Posterior vena cava (tissue), 2 donors: ENCODE data around the gene ZNF92. TPM values are rescaled to one million over a fixed set of nuclear protein-coding genes. Genes with fewer than 3 reads are reported as not detected.
A peak's percentile ranks its signal among the peaks of the same experiment; 100 is the strongest.
"Not testable (repeated sequence)": the region's sequence is repeated elsewhere in the genome, so short reads cannot be mapped to it uniquely, and the experiment has no call there.

Experiments
- DNase-seq: peaks from one replicate; pipeline ENCODE4 v3.0.0-alpha.2; 2020; ENCODE audit warnings: low spot score
- intact Hi-C, 2 donors: fragments of 100-400 bp; cut with DNase I; formaldehyde crosslinking; loops; one replicate each; pipeline versions ENCODE4 v1.14.1 to v1.14.2; 2022 to 2023
- long read RNA-seq, 2 donors: library from polyadenylated mRNA; unstranded; transcript quantifications; one replicate each; pipeline ENCODE4 v2.0.0, GENCODE V29; 2020 to 2021
- total RNA-seq, 2 donors: library from RNA; stranded (reverse); fragmentation: NEBNext Ultra II Directional; extraction: Animal tissue kit (Norgen Biotek cat#: 25700); gene quantifications; one replicate each; pipeline ENCODE4 v1.2.1, GENCODE V29; 2021
- donor health status: DM: yes; HTN: yes; CAD: no.
- donor health status: DM: yes; HTN: yes; CAD: no.

Gene ZNF92
- total RNA-seq: 1 to 10 TPM; 7.3 to 8.3 TPM
- long read RNA-seq, donor 1, partial matches to known transcripts: 0 of 3 reads
- long read RNA-seq, donor 1, other reads (novel, unspliced or antisense): 0 of 3 reads
- long read RNA-seq, donor 2: 0 reads

DNA sequence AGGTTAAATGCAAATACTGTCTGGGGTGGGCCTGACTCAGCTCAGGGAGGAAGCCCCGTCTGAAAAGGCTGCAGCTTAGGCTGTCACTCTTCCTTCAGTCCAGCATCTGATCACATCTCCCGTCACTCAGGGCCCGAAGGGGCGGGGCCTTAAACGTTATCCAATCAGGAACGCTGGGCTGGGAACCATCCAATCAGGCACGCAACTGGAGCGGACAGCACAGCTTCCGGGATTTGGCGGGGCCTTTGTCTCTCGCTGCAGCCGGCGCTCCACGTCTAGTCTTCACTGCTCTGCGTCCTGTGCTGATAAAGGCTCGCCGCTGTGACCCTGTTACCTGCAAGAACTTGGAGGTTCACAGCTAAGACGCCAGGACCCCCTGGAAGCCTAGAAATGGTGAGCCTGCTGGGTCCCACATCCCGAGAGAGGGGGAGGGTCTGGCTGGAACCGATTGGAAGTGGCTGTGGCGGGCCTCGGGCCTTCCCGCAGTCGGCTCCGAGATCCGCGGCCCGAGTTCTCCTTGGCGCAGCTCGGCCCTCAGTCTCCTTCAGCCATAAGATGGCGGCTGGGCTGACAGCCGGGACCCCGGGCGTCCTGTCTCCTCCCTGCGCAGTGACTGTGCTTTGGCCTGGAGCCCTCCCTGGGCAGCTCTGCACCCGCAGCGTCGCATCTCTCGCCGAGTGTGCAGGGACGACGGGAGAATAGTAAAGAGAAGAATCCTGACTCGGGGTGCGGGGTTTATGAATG, at the start of gene ZNF92:
Gene ZNF92, plus strand, starts transcription at position 248 of the 744 bp plus-strand sequence. Its CDS starts 143 bp downstream, at position 391.
- peak; percentile 98 for DNase-seq
- intact Hi-C loops: no loop called here

- intact Hi-C loops: no loop called here
- no peak for DNase-seq
These were observed 47.7 kb upstream of the ZNF92 start for GRCh38 chr7:65325793-65326432.

- no peak for DNase-seq
- intact Hi-C loops: no loop called here
These were observed 35.3 kb upstream of the ZNF92 start for GRCh38 chr7:65338346-65338745.

GRCh38 chr7:65339257-65339656, 34.4 kb upstream of the ZNF92 start:
- intact Hi-C loops: no loop called here
- no peak for DNase-seq

- DNase-seq: no peak
- intact Hi-C loops: no loop called here
These were observed 30.7 kb upstream of the ZNF92 start for GRCh38 chr7:65342723-65343629.

- intact Hi-C loops, DNase-seq: not testable (repeated sequence)
These were observed 29.1 kb upstream of the ZNF92 start for GRCh38 chr7:65344541-65344940.

DNA sequence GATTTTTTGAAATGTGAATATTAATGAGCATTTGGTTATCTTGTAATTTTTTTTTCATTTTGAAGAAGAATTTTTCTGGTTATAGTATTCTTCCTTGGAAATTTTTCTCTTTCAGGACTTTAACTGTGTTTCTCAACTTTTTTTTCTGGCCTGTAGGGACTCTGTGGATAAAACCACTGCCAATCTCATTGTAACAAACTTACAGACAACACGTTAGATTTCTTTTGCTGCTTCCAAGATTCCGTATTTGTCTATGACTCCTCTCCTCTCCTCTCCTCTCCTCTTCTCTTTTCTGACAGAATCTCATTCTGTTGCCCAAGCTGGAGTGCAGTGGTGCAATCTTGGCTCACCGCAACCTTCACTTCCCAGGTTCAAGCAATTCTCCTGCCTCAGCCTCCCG, 19.4 kb upstream of the ZNF92 start:
- DNase-seq: no peak
- intact Hi-C loops: no loop called here

DNA sequence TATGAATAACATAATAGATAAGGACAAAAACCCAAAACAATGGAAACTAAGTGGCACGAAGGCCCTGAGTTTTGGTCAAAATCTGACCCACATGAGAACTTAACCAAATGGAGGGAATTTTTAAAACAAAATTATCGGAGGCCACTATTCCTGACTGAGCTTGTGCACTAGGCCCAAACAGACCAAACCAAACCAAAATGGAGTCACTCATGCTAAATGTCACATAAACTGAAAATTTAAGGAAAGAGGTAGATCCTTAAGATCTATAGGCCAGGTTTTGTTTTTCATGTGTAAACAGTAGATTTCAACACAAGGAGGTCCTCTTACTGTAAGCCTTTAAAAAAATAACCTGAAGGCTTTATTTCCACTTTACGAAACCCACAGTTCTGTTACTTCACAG, 3.8 kb upstream of the ZNF92 start:
- intact Hi-C loops: no loop called here
- no peak for DNase-seq

- intact Hi-C loops: no loop called here
These were observed 2.2 kb upstream of the ZNF92 start for GRCh38 chr7:65371468-65371867.

GRCh38 chr7:65379318-65379717, 5.7 kb downstream of the ZNF92 start:
- intact Hi-C loops: no loop called here
- DNase-seq: no peak

More at GRCh38 chr7:65371468-65371867, 2.2 kb upstream of the ZNF92 start:
- no peak for DNase-seq

- intact Hi-C loops: no loop called here
These were observed 8.1 kb downstream of the ZNF92 start for GRCh38 chr7:65381742-65382141.

DNA sequence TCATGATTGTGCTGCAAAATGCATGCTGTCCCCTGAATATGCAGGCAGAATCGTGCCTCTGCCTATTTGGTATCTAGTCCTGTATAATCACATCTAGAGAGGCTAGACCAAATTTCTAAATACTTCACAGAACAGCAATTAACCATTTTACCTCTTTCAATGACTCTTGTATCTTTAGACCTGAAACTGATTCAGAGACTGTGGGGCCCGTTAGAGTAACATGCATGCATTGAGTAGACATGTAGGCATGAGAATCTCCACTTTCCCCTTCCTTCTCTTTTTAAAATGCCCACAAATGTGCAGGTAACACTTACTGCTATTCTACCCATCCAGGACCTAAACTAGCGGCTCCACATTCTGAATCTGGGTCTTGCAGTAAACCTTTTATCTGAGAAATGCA, 8.8 kb downstream of the ZNF92 start:
- no peak for DNase-seq
- intact Hi-C loops: no loop called here

More at GRCh38 chr7:65381742-65382141, 8.1 kb downstream of the ZNF92 start:
- no peak for DNase-seq

GRCh38 chr7:65387891-65388290, 14.2 kb downstream of the ZNF92 start:
- no peak for DNase-seq
- intact Hi-C loops: no loop called here

GRCh38 chr7:65390588-65390987, 16.9 kb downstream of the ZNF92 start:
- intact Hi-C loops: no loop called here

DNA sequence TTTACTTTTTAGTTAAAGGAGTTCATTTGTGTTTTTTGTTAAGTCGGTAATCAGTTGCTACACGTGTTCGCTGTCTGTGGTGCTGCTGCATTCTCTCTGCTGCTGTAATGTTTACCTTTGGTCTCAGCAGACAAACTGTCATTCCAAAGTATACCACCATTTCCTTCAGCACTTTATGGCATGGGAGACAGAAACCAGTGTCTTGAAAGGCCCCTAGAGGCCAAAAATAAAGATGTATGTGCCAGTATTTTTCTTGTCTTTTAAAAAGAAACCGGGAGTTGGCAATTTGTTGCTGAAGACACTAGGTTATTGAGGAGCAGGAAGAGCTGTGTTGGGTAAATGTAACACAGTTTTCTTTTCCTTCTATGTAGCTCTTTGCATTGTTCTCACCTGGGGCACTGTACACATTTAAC, 24.1 kb downstream of the ZNF92 start:
- no peak for DNase-seq
- intact Hi-C loops: no loop called here

More at GRCh38 chr7:65390588-65390987, 16.9 kb downstream of the ZNF92 start:
- no peak for DNase-seq

DNA sequence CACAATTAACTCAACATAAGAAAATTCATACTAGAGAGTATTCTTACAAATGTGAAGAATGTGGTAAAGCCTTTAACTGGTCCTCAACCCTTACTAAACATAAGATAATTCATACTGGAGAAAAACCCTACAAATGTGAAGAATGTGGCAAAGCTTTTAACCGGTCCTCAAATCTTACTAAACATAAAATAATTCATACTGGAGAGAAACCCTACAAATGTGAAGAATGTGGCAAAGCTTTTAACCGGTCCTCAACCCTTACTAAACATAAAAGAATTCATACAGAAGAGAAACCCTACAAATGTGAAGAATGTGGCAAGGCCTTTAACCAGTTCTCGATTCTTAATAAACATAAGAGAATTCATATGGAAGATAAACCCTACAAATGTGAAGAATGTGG, 25.0 kb downstream of the ZNF92 start:
- DNase-seq, intact Hi-C loops: not testable (repeated sequence)

DNA sequence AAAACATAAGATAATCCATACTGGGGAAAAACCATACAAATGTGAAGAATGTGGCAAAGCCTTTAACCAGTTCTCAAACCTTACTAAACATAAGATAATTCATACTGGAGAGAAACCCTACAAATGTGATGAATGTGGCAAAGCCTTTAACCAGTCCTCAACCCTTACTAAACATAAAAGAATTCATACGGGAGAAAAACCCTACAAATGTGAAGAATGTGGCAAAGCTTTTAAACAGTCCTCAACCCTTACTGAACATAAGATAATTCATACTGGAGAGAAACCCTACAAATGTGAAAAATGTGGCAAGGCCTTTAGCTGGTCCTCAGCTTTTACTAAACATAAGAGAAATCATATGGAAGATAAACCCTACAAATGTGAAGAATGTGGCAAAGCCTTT, 25.4 kb downstream of the ZNF92 start:
- not testable (repeated sequence) for DNase-seq

GRCh38 chr7:65404020-65404419, 30.4 kb downstream of the ZNF92 start:
- intact Hi-C loops: no loop called here
- DNase-seq: no peak

More for the DNA sequence above, 25.4 kb downstream of the ZNF92 start:
- intact Hi-C loops: not testable (repeated sequence)

- DNase-seq: not testable (repeated sequence)
These were observed 33.1 kb downstream of the ZNF92 start for GRCh38 chr7:65406706-65407105.

DNA sequence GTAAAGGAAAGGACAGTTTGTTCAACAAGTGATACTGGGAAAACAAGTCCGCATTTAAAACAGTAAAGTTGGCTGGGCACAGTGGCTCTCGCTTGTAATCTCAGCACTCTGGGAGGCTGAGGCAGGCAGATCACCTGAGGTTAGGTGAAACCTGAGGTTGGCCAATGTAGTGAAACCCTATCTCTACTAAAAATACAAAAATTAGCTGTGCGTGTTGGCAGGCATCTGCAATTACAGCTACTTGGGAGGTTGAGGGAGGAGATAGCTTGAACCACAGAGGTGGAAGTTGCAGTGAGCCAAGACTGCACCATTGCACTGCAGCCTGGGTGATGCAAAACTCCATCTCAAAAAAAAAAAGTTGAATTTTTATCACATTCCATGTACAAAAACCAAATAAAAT, 35.7 kb downstream of the ZNF92 start:
- no peak for DNase-seq
- intact Hi-C loops: no loop called here

More at GRCh38 chr7:65406706-65407105, 33.1 kb downstream of the ZNF92 start:
- intact Hi-C loops: not testable (repeated sequence)
